Kidney (tissue), 14 donors: Measurements from ENCODE around the gene FAM167B. TPM values are rescaled to one million over a fixed set of nuclear protein-coding genes. Genes with fewer than 3 reads are reported as not detected.

Experiments
- DNase-seq, 5 donors: peaks; one replicate each; pipeline ENCODE4 v3.0.0-alpha.2; 2013 to 2020
- FAIRE-seq: peaks from 2 replicates; lab custom pipeline; 2012; peaks lifted over from hg19 to GRCh38; lab: Jason Lieb, UNC
- H3K27ac ChIP-seq, 2 donors: one replicate each; pipeline ENCODE4 v1.7.0; 2013; ENCODE audit warnings: low read depth in 2 of 2, low read length in 2 of 2, inconsistent platforms in 1 of 2
- H3K27me3 ChIP-seq: one replicate; pipeline ENCODE4 v1.7.1; 2013; ENCODE audit warnings: low read length, inconsistent platforms; ENCODE audit not compliant: control insufficient read depth, insufficient read depth
- H3K36me3 ChIP-seq, 3 donors: one replicate each; pipeline versions ENCODE4 v1.7.0 to v1.7.1; 2013; ENCODE audit warnings: low read length in 3 of 3, control low read depth in 1 of 3, inconsistent platforms in 1 of 3; ENCODE audit not compliant: insufficient read depth in 3 of 3, control insufficient read depth in 2 of 3
- H3K4me1 ChIP-seq, 3 donors: one replicate each; pipeline versions ENCODE4 v1.7.0 to v1.7.1; 2013; ENCODE audit warnings: low read length in 3 of 3, inconsistent platforms in 1 of 3, low read depth in 1 of 3; ENCODE audit not compliant: control insufficient read depth in 2 of 3, insufficient read depth in 2 of 3
- H3K4me3 ChIP-seq, 3 donors: one replicate each; pipeline versions ENCODE4 v1.7.0 to v1.8.1; 2013; ENCODE audit warnings: low read length in 3 of 3, control low read depth in 1 of 3, inconsistent platforms in 1 of 3
- H3K9ac ChIP-seq, 3 donors: one replicate each; pipeline versions ENCODE4 v1.7.0 to v1.7.1; 2013; ENCODE audit warnings: low read length in 3 of 3, control low read depth in 1 of 3, inconsistent platforms in 1 of 3
- H3K9me3 ChIP-seq, 3 donors: one replicate each; pipeline versions ENCODE4 v1.7.0 to v1.7.1; 2013; ENCODE audit warnings: low read length in 3 of 3, control low read depth in 1 of 3, inconsistent platforms in 1 of 3; ENCODE audit not compliant: control insufficient read depth in 2 of 3, insufficient read depth in 1 of 3
- CTCF ChIP-seq: IDR thresholded peaks from 3 replicates; pipeline ENCODE4 v1.5.1; 2012; ENCODE audit warnings: mild to moderate bottlenecking, moderate library complexity, borderline replicate concordance; ENCODE audit not compliant: insufficient read depth; ENCODE audit errors: extremely low read depth
- intact Hi-C: fragments of 100-400 bp; cut with DNase I; formaldehyde crosslinking; loops from one replicate; pipeline ENCODE4 v1.11.1; 2022
- polyA plus RNA-seq: library from polyadenylated mRNA; stranded (reverse); fragments of 350-450 nt; fragmentation: Illumina TruSeq; extraction: RNeasy Lipid Tissue Mini Kit (QIAGEN cat#74804); gene quantifications from one replicate; pipeline ENCODE4 v1.2.3, GENCODE V29; 2014; ENCODE audit warnings: low read depth, low replicate concordance; ENCODE audit not compliant: insufficient read depth
- total RNA-seq: library from RNA; stranded (reverse); fragmentation: NEBNext Ultra II Directional; extraction: Animal tissue kit (Norgen Biotek cat#: 25700); gene quantifications from one replicate; pipeline ENCODE4 v1.2.1, GENCODE V29; 2021
- donor health status: control.
- donor health status: control.
- donor health status: control.
- donor health status: control.
- donor health status: control.
- donor health status: DM: yes; HTN: yes; CAD: no.
- donor health status: Normal renal cell carcinoma (clear cell type).

The FAM167B gene
- total and polyA plus RNA-seq, 2 donors from 2014 or later = 19.6 to 84.8 TPM

GRCh38 chr1:32232558-32233304, 14.3 kb upstream of the FAM167B start:
- Histone ChIP-seq H3K9ac (no peak overlapping the region), H3K9me3 (no peaks in the 10 kb centered on the region), H3K27me3 (no peaks in the 10 kb centered on the region), H3K36me3 (peaks cover 0 to 24% (median 19%) of the 10 kb centered on the region in 3 donors), H3K27ac (no peak overlapping the region), H3K4me1 (no peaks in the 10 kb centered on the region), H3K4me3 (no peak overlapping the region)
- FAIRE-seq = no peak
- TF ChIP-seq CTCF = no peak
- intact Hi-C loops = no loop called here
- DNase-seq = no peak

- no peak for DNase-seq
- Histone ChIP-seq H3K27me3 (no peaks in the 10 kb centered on the region), H3K27ac (no peak overlapping the region), H3K4me3 (no peak overlapping the region), H3K9ac (no peak overlapping the region), H3K36me3 (peaks cover 0 to 10% (median 5%) of the 10 kb centered on the region in 3 donors), H3K9me3 (no peaks in the 10 kb centered on the region), H3K4me1 (peaks cover 0 to under 1% (median 0%) of the 10 kb centered on the region in 3 donors)
- no peak for TF ChIP-seq CTCF
- no peak for FAIRE-seq
- intact Hi-C loops = no loop called here
These were observed 12.2 kb upstream of the FAM167B start for GRCh38 chr1:32234792-32235191.

- Histone ChIP-seq H3K27me3 (no peaks in the 10 kb centered on the region), H3K9ac (peak overlapping the region in 1 of 3 donors; percentile 26), H3K27ac (no peak overlapping the region), H3K4me3 (peak overlapping the region in 2 of 3 donors; percentile 14 to 81), H3K9me3 (no peaks in the 10 kb centered on the region), H3K4me1 (peaks cover 0 to 7% (median 0%) of the 10 kb centered on the region in 3 donors), H3K36me3 (no peaks in the 10 kb centered on the region)
- intact Hi-C loops = no loop called here
- DNase-seq = peak in 2 of 5 donors; percentile 42 to 51
- TF ChIP-seq CTCF = no peak
- no peak for FAIRE-seq
These were observed 7.7 kb upstream of the FAM167B start for GRCh38 chr1:32239337-32239736.

GRCh38 chr1:32239790-32240139, 7.3 kb upstream of the FAM167B start:
- DNase-seq (peak; percentile 51 to 77 (median 59)), FAIRE-seq (no peak)
- Histone ChIP-seq H3K27me3 (no peaks in the 10 kb centered on the region), H3K27ac (peak overlapping the region; percentile 80 to 91), H3K36me3 (no peaks in the 10 kb centered on the region), H3K4me1 (peaks cover 0 to 7% (median 0%) of the 10 kb centered on the region in 3 donors), H3K9me3 (no peaks in the 10 kb centered on the region), H3K4me3 (peak overlapping the region in 2 of 3 donors; percentile 1 to 81), H3K9ac (peak overlapping the region in 2 of 3 donors; percentile 32 to 84)
- intact Hi-C loops = no loop called here
- TF ChIP-seq CTCF = no peak
